Loucy (cell line): Measurements from ENCODE around the gene TJAP1.

Experiments
- H2AFZ ChIP-seq: fragments of 200-600 bp; sonication (generic); 2 replicates; pipeline ENCODE4 v1.6.0; 2016; ENCODE audit warnings: antibody characterized with exemption, mild to moderate bottlenecking, low read length, moderate library complexity
- H3F3A ChIP-seq: fragments of 200-600 bp; 2 replicates; pipeline ENCODE4 v1.6.0; 2016; ENCODE audit warnings: antibody characterized with exemption, low read depth, mild to moderate bottlenecking
- H3K27me3 ChIP-seq: fragments of 200-600 bp; sonication (generic); 2 replicates; pipeline ENCODE4 v1.6.1; 2014; ENCODE audit warnings: low read length, mild to moderate bottlenecking; ENCODE audit not compliant: insufficient read depth, poor library complexity, severe bottlenecking
- H3K36me3 ChIP-seq: fragments of 200-600 bp; sonication (generic); 2 replicates; pipeline ENCODE4 v1.6.1; 2016; ENCODE audit warnings: low read length; ENCODE audit not compliant: insufficient read depth
- H3K4me1 ChIP-seq: fragments of 200-600 bp; sonication (generic); 2 replicates; pipeline ENCODE4 v1.5.1; 2014; ENCODE audit warnings: low read length, mild to moderate bottlenecking; ENCODE audit not compliant: insufficient read depth, poor library complexity, severe bottlenecking
- H3K4me2 ChIP-seq: fragments of 200-600 bp; sonication (generic); 2 replicates; pipeline ENCODE4 v1.6.0; 2014; ENCODE audit warnings: antibody characterized with exemption, low read length, low read depth, mild to moderate bottlenecking; ENCODE audit not compliant: poor library complexity, severe bottlenecking
- H3K4me3 ChIP-seq: fragments of 200-600 bp; sonication (generic); 2 replicates; pipeline ENCODE4 v1.5.1; 2014; ENCODE audit warnings: low read length, mild to moderate bottlenecking, mixed read lengths; ENCODE audit not compliant: poor library complexity, severe bottlenecking
- H3K79me2 ChIP-seq: fragments of 200-600 bp; sonication (generic); 2 replicates; pipeline ENCODE4 v1.6.1; 2014; ENCODE audit warnings: low read length; ENCODE audit not compliant: insufficient read depth
- H3K9ac ChIP-seq: fragments of 200-600 bp; sonication (generic); 2 replicates; pipeline ENCODE4 v1.6.0; 2014; ENCODE audit warnings: mild to moderate bottlenecking, low read depth, low read length, moderate library complexity; ENCODE audit not compliant: poor library complexity, severe bottlenecking
- H3K9me2 ChIP-seq: fragments of 200-600 bp; sonication (generic); replicated peaks from 2 replicates; pipeline ENCODE4 v1.6.1; 2016; ENCODE audit warnings: low read depth, low read length, mixed read lengths
- H3K9me3 ChIP-seq: fragments of 200-600 bp; sonication (generic); 2 replicates; pipeline ENCODE4 v1.6.1; 2014; ENCODE audit warnings: mild to moderate bottlenecking, antibody characterized with exemption, low read length, low read depth; ENCODE audit not compliant: insufficient read depth
- H4K20me1 ChIP-seq: fragments of 200-600 bp; sonication (generic); 2 replicates; pipeline ENCODE4 v1.6.0; 2014; ENCODE audit warnings: antibody characterized with exemption, low read length, mild to moderate bottlenecking; ENCODE audit not compliant: insufficient read depth, poor library complexity, severe bottlenecking
- CTCF ChIP-seq: fragments of 200-600 bp; sonication (generic); conservative IDR thresholded peaks from 2 replicates; pipeline ENCODE4 v1.5.1; 2014; ENCODE audit warnings: mild to moderate bottlenecking, antibody characterized with exemption, low read length
- EZH2phosphoT487 ChIP-seq: fragments of 200-600 bp; IDR thresholded peaks from 2 replicates; pipeline ENCODE4 v1.6.1; 2018; ENCODE audit warnings: antibody characterized with exemption, mild to moderate bottlenecking, moderate library complexity, borderline replicate concordance

The TJAP1 gene

GRCh38 chr6:43490523-43490939 lies 13.2 kb downstream of the TJAP1 start:
- no peaks in the 10 kb centered on the region for H3K36me3 ChIP-seq
- peaks cover 8% of the 10 kb centered on the region for H3K4me1 ChIP-seq
- no peak for TF ChIP-seq EZH2phosphoT487
- TF ChIP-seq CTCF, result no peak
- no peak overlapping the region for H3K4me3 ChIP-seq
- H3K4me2 ChIP-seq, result no peak overlapping the region
- no peaks in the 10 kb centered on the region for H3K27me3 ChIP-seq
- no peaks in the 10 kb centered on the region for H3K9me3 ChIP-seq
- H3K9ac ChIP-seq, result no peak overlapping the region
- H3K79me2 ChIP-seq, result no peaks in the 10 kb centered on the region
- no peaks in the 10 kb centered on the region for H3K9me2 ChIP-seq
- H4K20me1 ChIP-seq, result peaks cover 4% of the 10 kb centered on the region
- no peak overlapping the region for H2AFZ ChIP-seq
- H3F3A ChIP-seq, result no peaks in the 10 kb centered on the region

GRCh38 chr6:43491750-43492661 lies 14.6 kb downstream of the TJAP1 start:
- no peak for TF ChIP-seq CTCF
- TF ChIP-seq EZH2phosphoT487, result no peak
- Histone ChIP-seq H3K27me3 (no peaks in the 10 kb centered on the region), H3K4me1 (peaks cover 9% of the 10 kb centered on the region), H3K79me2 (no peaks in the 10 kb centered on the region), H4K20me1 (peaks cover 4% of the 10 kb centered on the region), H3K4me2 (no peak overlapping the region), H3F3A (no peaks in the 10 kb centered on the region), H3K9ac (no peak overlapping the region), H3K36me3 (no peaks in the 10 kb centered on the region), H2AFZ (no peak overlapping the region), H3K4me3 (no peak overlapping the region), H3K9me2 (no peaks in the 10 kb centered on the region), H3K9me3 (no peaks in the 10 kb centered on the region)

- Histone ChIP-seq H3K9me3 (no peaks in the 10 kb centered on the region), H3K27me3 (no peaks in the 10 kb centered on the region), H2AFZ (no peak overlapping the region), H3K9me2 (no peaks in the 10 kb centered on the region), H3K4me1 (peaks cover 9% of the 10 kb centered on the region), H4K20me1 (peaks cover 4% of the 10 kb centered on the region), H3K36me3 (no peaks in the 10 kb centered on the region), H3K4me3 (no peak overlapping the region), H3F3A (no peaks in the 10 kb centered on the region), H3K9ac (no peak overlapping the region), H3K79me2 (no peaks in the 10 kb centered on the region), H3K4me2 (no peak overlapping the region)
- TF ChIP-seq CTCF (no peak), EZH2phosphoT487 (no peak)
Measured at GRCh38 chr6:43492673-43493072, 15.3 kb downstream of the TJAP1 start.
